Ishikawa (cell line): ENCODE results near the gene DEFB131B.
"Not testable (repeated sequence)": the region's sequence is repeated elsewhere in the genome, so short reads cannot be mapped to it uniquely, and the experiment has no call there.

Source experiments
- CEBPB ChIP-seq: IDR thresholded peaks from 2 replicates; pipeline ENCODE4 v1.6.1; 2012
- CREB1 ChIP-seq: IDR thresholded peaks from 2 replicates; pipeline ENCODE4 v1.6.1; 2012; ENCODE audit warnings: low read depth
- EGR1 ChIP-seq: IDR thresholded peaks from 2 replicates; pipeline ENCODE4 v1.6.1; 2012
- EP300 ChIP-seq: IDR thresholded peaks from 2 replicates; pipeline ENCODE4 v1.6.1; 2012; ENCODE audit warnings: borderline replicate concordance
- FOXM1 ChIP-seq: IDR thresholded peaks from 2 replicates; pipeline ENCODE4 v1.6.1; 2012; ENCODE audit warnings: low read depth, borderline replicate concordance
- MAX ChIP-seq: IDR thresholded peaks from 2 replicates; pipeline ENCODE4 v1.6.1; 2012
- NFIC ChIP-seq: IDR thresholded peaks from 2 replicates; pipeline ENCODE4 v1.6.1; 2012
- RAD21 ChIP-seq: IDR thresholded peaks from 2 replicates; pipeline ENCODE4 v1.6.1; 2012; ENCODE audit warnings: low read depth
- REST ChIP-seq: IDR thresholded peaks from 2 replicates; pipeline ENCODE4 v1.6.1; 2012; ENCODE audit warnings: low read depth, mild to moderate bottlenecking
- TAF1 ChIP-seq: IDR thresholded peaks from 2 replicates; pipeline ENCODE4 v1.6.1; 2012; ENCODE audit warnings: low read depth, mild to moderate bottlenecking
- TCF12 ChIP-seq: IDR thresholded peaks from 2 replicates; pipeline ENCODE4 v1.6.1; 2012; ENCODE audit warnings: low read depth
- TEAD4 ChIP-seq: IDR thresholded peaks from 2 replicates; pipeline ENCODE4 v1.6.1; 2012
- YY1 ChIP-seq: IDR thresholded peaks from 2 replicates; pipeline ENCODE4 v1.6.1; 2012; ENCODE audit warnings: low read depth
- ZBTB7A ChIP-seq: IDR thresholded peaks from 2 replicates; pipeline ENCODE4 v1.6.1; 2012; ENCODE audit warnings: low read depth
- TF ChIP-seq, protein P1 (sequence below): IDR thresholded peaks from 2 replicates; pipeline ENCODE4 v1.6.1; 2012

DEFB131B gene, protein sequence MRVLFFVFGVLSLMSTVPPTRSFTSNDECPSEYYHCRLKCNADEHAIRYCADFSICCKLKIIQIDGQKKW

GRCh38 chr11:71878059-71878458 is at the start of gene DEFB131B:
Gene DEFB131B, plus strand, starts transcription at chr11:71878453. Its CDS starts 0 bp downstream, at chr11:71878453.
- not testable (repeated sequence) for TF ChIP-seq EGR1, REST, ZBTB7A

DNA sequence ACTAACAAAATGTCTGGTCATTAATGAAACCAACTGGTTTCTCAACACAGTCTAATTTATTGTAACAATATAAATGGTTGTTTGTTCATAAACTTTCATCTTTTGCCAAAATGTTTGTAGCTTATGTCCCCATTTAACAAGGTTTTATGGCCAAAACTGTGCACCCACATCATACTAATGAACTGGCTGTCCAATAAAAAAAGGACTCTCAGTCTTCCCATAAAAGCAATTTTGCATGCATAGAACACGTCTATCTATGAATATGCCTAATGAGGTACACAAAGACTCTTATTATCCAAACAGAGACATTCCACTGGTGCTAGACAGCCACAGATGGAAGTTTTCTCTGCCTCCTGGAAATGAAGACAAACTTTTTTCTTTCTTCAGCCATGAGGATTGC is 45.4 kb upstream of the DEFB131B start, which contains the start of gene DEFB108B:
TSS of gene DEFB108B (plus strand) at position 390 of the 400 bp plus-strand sequence. CDS start at position 390, 0 bp downstream.
- not testable (repeated sequence) for TF ChIP-seq TAF1, EGR1, RAD21

DNA sequence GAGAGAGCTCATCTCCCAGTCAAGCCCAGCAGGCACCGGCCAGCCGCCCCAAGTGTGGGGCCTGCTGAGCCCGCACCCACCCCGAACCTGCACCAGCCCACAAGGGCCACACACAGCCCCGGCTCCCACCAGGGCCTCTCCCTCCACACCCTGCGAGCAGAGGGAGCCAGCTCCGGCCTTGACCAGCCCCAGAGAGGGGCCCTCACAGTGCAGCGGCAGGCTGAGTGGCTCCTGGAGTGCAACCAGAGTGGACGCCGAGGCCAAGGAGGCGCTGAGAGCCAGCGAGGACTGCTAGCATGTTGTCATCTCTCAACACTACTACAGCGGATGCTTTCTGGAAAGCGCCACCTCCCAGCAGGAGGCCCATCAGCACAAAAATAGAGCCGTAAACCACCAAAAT is 34.4 kb upstream of the DEFB131B start:
- TF ChIP-seq TCF12 (no peak), CREB1 (no peak), RAD21 (no peak)
- TF ChIP-seq, protein P1, sequence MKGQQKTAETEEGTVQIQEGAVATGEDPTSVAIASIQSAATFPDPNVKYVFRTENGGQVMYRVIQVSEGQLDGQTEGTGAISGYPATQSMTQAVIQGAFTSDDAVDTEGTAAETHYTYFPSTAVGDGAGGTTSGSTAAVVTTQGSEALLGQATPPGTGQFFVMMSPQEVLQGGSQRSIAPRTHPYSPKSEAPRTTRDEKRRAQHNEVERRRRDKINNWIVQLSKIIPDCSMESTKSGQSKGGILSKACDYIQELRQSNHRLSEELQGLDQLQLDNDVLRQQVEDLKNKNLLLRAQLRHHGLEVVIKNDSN = no peak

DNA sequence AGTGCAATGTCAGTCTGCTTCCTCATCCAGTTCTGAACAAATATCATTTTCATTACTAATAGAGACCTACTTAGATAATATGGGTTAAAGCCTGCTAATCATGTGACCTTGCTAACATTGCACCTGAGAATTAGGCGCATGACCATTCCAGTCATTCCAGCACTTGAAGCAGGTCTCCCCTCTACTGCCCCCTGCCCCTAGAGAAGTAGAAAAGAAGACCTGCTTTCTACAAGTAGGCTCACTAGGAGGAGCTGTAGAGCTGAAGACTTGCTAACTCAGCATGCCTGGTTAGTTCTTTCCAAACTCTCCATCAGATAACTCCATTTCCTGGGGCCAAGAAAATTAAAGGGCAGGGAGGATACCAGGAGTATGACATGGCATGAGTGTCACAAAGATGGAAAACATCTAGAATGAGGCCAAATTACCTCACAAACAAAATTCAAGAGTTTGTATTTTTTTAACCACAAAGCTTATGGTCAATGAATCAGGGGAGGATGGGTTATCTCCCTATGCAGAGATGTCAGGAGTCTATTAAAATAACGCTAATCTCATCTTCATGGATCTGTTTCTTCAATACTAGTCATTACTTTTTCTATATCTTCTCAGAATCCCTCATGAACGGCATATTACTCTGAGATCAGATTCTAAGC is 14.2 kb upstream of the DEFB131B start:
- peak; percentile 53 for TF ChIP-seq RAD21
- TF ChIP-seq ZBTB7A = peak; percentile 48; the same call in 1 of the 2 replicates

DNA sequence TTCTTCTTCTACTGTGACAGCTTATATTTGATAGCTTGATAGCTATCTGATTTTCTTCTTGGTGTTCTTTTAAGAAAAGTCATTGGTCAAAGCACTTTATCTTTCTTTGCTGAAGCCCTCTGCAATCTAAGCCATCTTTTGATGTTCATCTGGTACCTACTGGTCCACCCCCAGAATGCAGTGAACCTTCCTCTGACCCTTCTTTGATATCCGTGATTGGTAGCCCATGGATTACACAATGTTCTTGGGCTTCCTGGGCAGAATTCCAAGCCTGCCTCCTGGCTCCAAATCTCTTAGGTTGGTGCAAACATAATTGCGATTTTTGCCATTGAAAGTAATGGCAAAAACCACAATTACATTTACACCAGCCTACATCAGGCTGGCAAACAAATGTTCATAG is 2.0 kb upstream of the DEFB131B start:
- 0 out of 2 replicates have a peak, but pooled peaks have one; percentile 18 for TF ChIP-seq CEBPB

GRCh38 chr11:71889181-71889872 is 11.1 kb downstream of the DEFB131B start:
- 0 out of 2 replicates have a peak, but pooled peaks have one; percentile 42 for TF ChIP-seq YY1
- peak; percentile 95 for TF ChIP-seq MAX

DNA sequence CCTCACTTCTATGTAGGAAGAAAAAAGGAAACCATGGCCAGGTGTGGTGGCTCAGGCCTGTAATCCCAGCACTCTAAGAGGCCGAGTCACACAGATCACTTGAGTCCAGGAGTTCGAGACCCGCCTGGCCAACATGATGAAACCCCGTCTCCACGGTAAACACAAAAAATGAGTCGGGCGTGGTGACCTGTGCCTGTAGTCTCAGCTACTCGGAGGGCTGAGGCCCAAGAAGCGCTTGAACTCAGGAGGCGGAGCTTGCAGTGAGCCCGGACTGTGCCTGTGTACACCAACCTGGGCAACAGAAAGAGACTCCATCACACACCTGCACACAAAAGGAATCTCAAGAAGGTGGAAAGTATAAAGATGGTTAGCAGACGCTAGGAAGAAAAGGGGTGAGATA is 17.7 kb downstream of the DEFB131B start:
- TF ChIP-seq TAF1 (no peak), TCF12 (no peak), CREB1 (no peak), NFIC (no peak), MAX (no peak), EP300 (no peak)

- no peak for TF ChIP-seq ZBTB7A
- no peak for TF ChIP-seq CEBPB
- no peak for TF ChIP-seq EGR1
- no peak for TF ChIP-seq CREB1
- no peak for TF ChIP-seq MAX
- no peak for TF ChIP-seq TCF12
- no peak for TF ChIP-seq TAF1
- TF ChIP-seq YY1 = no peak
- no peak for TF ChIP-seq RAD21
- no peak for TF ChIP-seq REST
- TF ChIP-seq NFIC = no peak
- no peak for TF ChIP-seq TEAD4
- TF ChIP-seq, protein P1 = no peak
- no peak for TF ChIP-seq EP300
- TF ChIP-seq FOXM1 = no peak
These were observed 30.0 kb downstream of the DEFB131B start for GRCh38 chr11:71908218-71908617.
